Aorta (tissue), 5 donors: ENCODE results near the gene MAML3. TPM values are rescaled to one million over a fixed set of nuclear protein-coding genes. Genes with fewer than 3 reads are reported as not detected.

Source experiments
- ATAC-seq: fragments of 200-7000 bp; cut with Tn5 transposase; one replicate; pipeline ENCODE4 v1.9.1; 2022; ENCODE audit warnings: moderate library complexity; ENCODE audit not compliant: low FRiP score
- DNase-seq, 2 donors: peaks; one replicate each; pipeline ENCODE4 v3.0.0-alpha.2; 2020
- H3K27ac ChIP-seq, 2 donors: one replicate each; pipeline ENCODE4 v1.5.1; 2013; ENCODE audit warnings: low read length in 2 of 2, mild to moderate bottlenecking in 2 of 2, moderate library complexity in 2 of 2, control low read depth in 1 of 2, inconsistent platforms in 1 of 2, low read depth in 1 of 2
- H3K27me3 ChIP-seq, 2 donors: one replicate each; pipeline ENCODE4 v1.6.1; 2013; ENCODE audit warnings: control low read depth in 1 of 2, low read length in 1 of 2, mild to moderate bottlenecking in 1 of 2, moderate library complexity in 1 of 2; ENCODE audit not compliant: insufficient read depth in 2 of 2, control insufficient read depth in 1 of 2
- H3K36me3 ChIP-seq, 2 donors: one replicate each; pipeline ENCODE4 v1.6.1; 2013; ENCODE audit warnings: control low read depth in 1 of 2, low read length in 1 of 2, mild to moderate bottlenecking in 1 of 2; ENCODE audit not compliant: insufficient read depth in 2 of 2, control insufficient read depth in 1 of 2
- H3K4me1 ChIP-seq, 2 donors: one replicate each; pipeline ENCODE4 v1.6.1; 2013; ENCODE audit warnings: low read length in 2 of 2, control low read depth in 1 of 2, mild to moderate bottlenecking in 1 of 2, moderate library complexity in 1 of 2; ENCODE audit not compliant: insufficient read depth in 2 of 2, control insufficient read depth in 1 of 2
- H3K4me3 ChIP-seq, 2 donors: one replicate each; pipeline ENCODE4 v1.5.1; 2013; ENCODE audit warnings: low read length in 2 of 2, control low read depth in 1 of 2, mild to moderate bottlenecking in 1 of 2
- H3K9me3 ChIP-seq: one replicate; pipeline ENCODE4 v1.6.1; 2013; ENCODE audit warnings: mild to moderate bottlenecking, low read length; ENCODE audit not compliant: control insufficient read depth
- WGBS, 2 donors: extraction: QIAGEN DNeasy Blood & Tissue Kit; methylation state at CpG; one replicate each; pipeline ENCODE4 v1.1.7; 2013; 5-methylcytosine and 5-hydroxymethylcytosine counted together
- intact Hi-C, 2 donors: fragments of 100-400 bp; cut with DNase I; formaldehyde crosslinking; loops; one replicate each; pipeline versions ENCODE4 v1.14.2 to v1.15.0; 2022
- polyA plus RNA-seq, 2 donors: library from polyadenylated mRNA; stranded (reverse); fragments of 200-250 nt; gene quantifications; one replicate each; pipeline ENCODE4 v1.2.3, GENCODE V29; 2013
- total RNA-seq, 2 donors: library from RNA; stranded (reverse); fragmentation: NEBNext Ultra II Directional; extraction: Animal tissue kit (Norgen Biotek cat#: 25700); gene quantifications; one replicate each; pipeline ENCODE4 v1.2.1, GENCODE V29; 2021
- donor health status: healthy with polysubstance abuse.
- donor health status: Bipolar disorder and iron deficiency.
- donor health status: DM: no; HTN: no; CAD: no.
- donor health status: DM: no; HTN: no; CAD: no.
- donor health status: DM: yes; HTN: yes; CAD: no.

The MAML3 gene
- total and polyA plus RNA-seq, 4 donors: 0.79 to 10.5 (median 4.9) TPM

- no peak overlapping the region for H3K4me3 ChIP-seq
- peaks cover 0 to 1% of the 10 kb centered on the region in 2 donors for H3K36me3 ChIP-seq
- H3K4me1 ChIP-seq: no peaks in the 10 kb centered on the region
- H3K27ac ChIP-seq: no peak overlapping the region
- no peaks in the 10 kb centered on the region for H3K9me3 ChIP-seq
- 86 to 91% methylated on average over 3 of the region's 3 CpGs for WGBS, 2 donors
- DNase-seq (no peak), ATAC-seq (no peak)
- no peaks in the 10 kb centered on the region for H3K27me3 ChIP-seq
- intact Hi-C loops: no loop called here
Measured at GRCh38 chr4:139845453-139846093, 308.4 kb downstream of the MAML3 start.

DNA sequence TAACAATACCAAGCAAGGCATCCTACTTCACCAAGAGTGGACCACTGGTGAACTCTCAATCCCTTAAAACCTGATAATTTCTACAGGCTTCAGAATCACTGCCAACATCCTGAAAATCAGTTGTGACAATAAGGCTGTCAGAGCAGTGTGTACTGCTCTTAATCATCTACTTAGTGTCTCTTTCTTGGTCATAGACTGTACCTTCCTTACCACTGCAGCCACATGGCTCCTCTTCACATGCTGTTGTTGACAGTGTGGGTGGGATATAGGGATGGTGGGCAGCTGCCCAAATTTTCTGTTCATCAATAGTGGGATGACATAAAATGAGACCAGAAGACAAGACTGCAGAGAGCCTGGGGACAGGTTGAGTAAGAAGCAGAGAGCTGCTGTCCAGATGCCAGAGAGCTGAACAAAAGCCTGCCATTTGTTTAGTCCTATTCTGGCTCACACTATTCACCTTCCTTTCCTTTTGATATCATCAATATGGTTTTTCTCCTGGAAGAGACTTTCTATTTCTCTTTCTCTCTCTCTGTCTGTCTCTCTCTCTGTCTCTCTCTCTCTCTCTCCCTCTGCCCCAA lies 309.4 kb downstream of the MAML3 start:
- Histone ChIP-seq H3K36me3 (peaks cover 0 to 1% of the 10 kb centered on the region in 2 donors), H3K27me3 (no peaks in the 10 kb centered on the region), H3K4me3 (no peak overlapping the region), H3K4me1 (no peaks in the 10 kb centered on the region), H3K9me3 (no peaks in the 10 kb centered on the region), H3K27ac (no peak overlapping the region)
- ATAC-seq (no peak), DNase-seq (no peak)
- intact Hi-C loops: no loop called here

- Histone ChIP-seq H3K36me3 (peaks cover 0 to 1% of the 10 kb centered on the region in 2 donors), H3K27ac (no peak overlapping the region), H3K4me3 (no peak overlapping the region), H3K4me1 (no peaks in the 10 kb centered on the region), H3K27me3 (no peaks in the 10 kb centered on the region), H3K9me3 (no peaks in the 10 kb centered on the region)
- ATAC-seq (no peak), DNase-seq (no peak)
- WGBS, 2 donors: 97 to 99% methylated on average over 2 of the region's 2 CpGs
- intact Hi-C loops: no loop called here
Measured at GRCh38 chr4:139844057-139844456, 309.9 kb downstream of the MAML3 start.

DNA sequence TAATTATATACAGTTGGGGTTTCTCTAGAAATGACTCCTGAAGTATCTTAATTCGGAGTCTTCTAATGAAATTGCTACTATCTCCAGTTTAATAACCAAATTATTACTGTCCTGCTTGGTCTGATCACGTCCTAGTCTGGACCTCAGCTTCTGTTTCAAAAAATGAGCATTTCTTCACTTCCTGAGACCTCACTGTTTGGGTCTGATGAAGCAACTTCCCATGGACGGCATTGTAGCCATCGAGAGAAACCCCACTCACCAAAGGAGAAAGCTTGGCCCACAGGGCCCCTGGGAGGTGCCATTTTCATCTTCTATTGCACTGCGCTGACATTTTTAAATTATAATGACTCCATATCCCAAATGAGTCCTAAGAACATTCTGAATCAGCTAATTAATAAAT lies 310.3 kb downstream of the MAML3 start:
- intact Hi-C loops: no loop called here
- Histone ChIP-seq H3K27me3 (no peaks in the 10 kb centered on the region), H3K4me1 (no peaks in the 10 kb centered on the region), H3K27ac (no peak overlapping the region), H3K9me3 (no peaks in the 10 kb centered on the region), H3K36me3 (peaks cover 0 to 1% of the 10 kb centered on the region in 2 donors), H3K4me3 (no peak overlapping the region)
- no peak for ATAC-seq
- 96 to 97% methylated on average over 5 of the region's 5 CpGs for WGBS, 2 donors
- DNase-seq: no peak

GRCh38 chr4:139841464-139842195 lies 312.4 kb downstream of the MAML3 start:
- Histone ChIP-seq H3K36me3 (peaks cover 0 to 1% of the 10 kb centered on the region in 2 donors), H3K27me3 (no peaks in the 10 kb centered on the region), H3K4me3 (no peak overlapping the region), H3K9me3 (no peaks in the 10 kb centered on the region), H3K27ac (no peak overlapping the region), H3K4me1 (no peaks in the 10 kb centered on the region)
- 86 to 87% methylated on average over 10 of the region's 10 CpGs for WGBS, 2 donors
- intact Hi-C loops: no loop called here
- DNase-seq: no peak
- ATAC-seq: no peak

GRCh38 chr4:139840773-139841172 lies 313.2 kb downstream of the MAML3 start:
- no peak for ATAC-seq
- 95 to 98% methylated on average over 2 of the region's 2 CpGs for WGBS, 2 donors
- H3K27ac ChIP-seq: no peak overlapping the region
- intact Hi-C loops: no loop called here
- no peaks in the 10 kb centered on the region for H3K4me1 ChIP-seq
- no peak overlapping the region for H3K4me3 ChIP-seq
- H3K9me3 ChIP-seq: no peaks in the 10 kb centered on the region
- DNase-seq: no peak
- no peaks in the 10 kb centered on the region for H3K27me3 ChIP-seq
- peaks cover 0 to 1% of the 10 kb centered on the region in 2 donors for H3K36me3 ChIP-seq

- no peak overlapping the region for H3K27ac ChIP-seq
- DNase-seq (no peak), ATAC-seq (no peak)
- intact Hi-C loops: no loop called here
- no peaks in the 10 kb centered on the region for H3K27me3 ChIP-seq
- 91 to 92% methylated on average over 6 of the region's 6 CpGs for WGBS, 2 donors
- peaks cover 0 to 1% of the 10 kb centered on the region in 2 donors for H3K36me3 ChIP-seq
- H3K4me1 ChIP-seq: no peaks in the 10 kb centered on the region
- H3K9me3 ChIP-seq: no peaks in the 10 kb centered on the region
- H3K4me3 ChIP-seq: no peak overlapping the region
Measured at GRCh38 chr4:139839403-139840031, 314.5 kb downstream of the MAML3 start.

DNA sequence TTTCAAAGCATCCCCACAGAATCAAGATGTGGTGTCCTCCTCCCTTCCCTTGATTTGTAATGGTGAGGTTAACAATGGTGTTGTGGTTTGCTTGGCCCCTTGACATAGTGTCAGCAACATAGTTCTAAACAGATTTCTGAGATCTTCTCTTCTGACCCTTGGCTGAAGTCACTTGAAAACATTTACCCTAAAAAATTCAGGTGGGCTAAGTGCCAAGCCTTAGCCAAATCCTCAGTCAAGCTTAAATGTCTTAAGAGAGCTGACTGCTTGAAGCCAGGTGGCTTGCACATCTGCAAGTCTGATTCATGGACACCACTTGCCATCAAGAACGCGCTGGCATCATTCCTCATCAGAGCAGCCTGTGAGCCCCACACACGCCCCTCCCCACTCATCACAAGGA lies 315.2 kb downstream of the MAML3 start:
- WGBS, 2 donors: 94 to 97% methylated on average over 3 of the region's 3 CpGs
- H3K36me3 ChIP-seq: peaks cover 0 to 1% of the 10 kb centered on the region in 2 donors
- no peak for DNase-seq

More for the DNA sequence above, 315.2 kb downstream of the MAML3 start:
- H3K4me1 ChIP-seq: no peaks in the 10 kb centered on the region
- no peaks in the 10 kb centered on the region for H3K9me3 ChIP-seq
- ATAC-seq: no peak
- intact Hi-C loops: no loop called here
- no peaks in the 10 kb centered on the region for H3K27me3 ChIP-seq
- no peak overlapping the region for H3K27ac ChIP-seq
- no peak overlapping the region for H3K4me3 ChIP-seq
